Fibroblast of the aortic adventitia (primary cell): Measurements from ENCODE around the gene BTN3A1. TPM values are rescaled to one million over a fixed set of nuclear protein-coding genes. Genes with fewer than 3 reads are reported as not detected.

ENCODE experiments used
- DNase-seq: peaks from one replicate; pipeline ENCODE4 v3.0.0-alpha.2; 2010; ENCODE audit warnings: low read depth
- H3K4me3 ChIP-seq: 2 replicates; pipeline ENCODE4 v1.5.1; 2011; ENCODE audit warnings: low read depth, mild to moderate bottlenecking, control low read depth, low read length, moderate library complexity
- total RNA-seq: library from RNA; depleted of rRNA; stranded (reverse); fragments of >200 nt; gene quantifications from 2 replicates; pipeline ENCODE4 v1.2.3, GENCODE V29; 2012; ENCODE audit warnings: low replicate concordance
- TF ChIP-seq, protein P1 (sequence below): IDR thresholded peaks from 2 replicates; pipeline ENCODE4 v1.5.1; 2011; ENCODE audit warnings: mild to moderate bottlenecking, low read length, control low read depth, inconsistent platforms; ENCODE audit not compliant: insufficient read depth

Gene BTN3A1
- total RNA-seq, 1 donor = 24.0 TPM

DNA sequence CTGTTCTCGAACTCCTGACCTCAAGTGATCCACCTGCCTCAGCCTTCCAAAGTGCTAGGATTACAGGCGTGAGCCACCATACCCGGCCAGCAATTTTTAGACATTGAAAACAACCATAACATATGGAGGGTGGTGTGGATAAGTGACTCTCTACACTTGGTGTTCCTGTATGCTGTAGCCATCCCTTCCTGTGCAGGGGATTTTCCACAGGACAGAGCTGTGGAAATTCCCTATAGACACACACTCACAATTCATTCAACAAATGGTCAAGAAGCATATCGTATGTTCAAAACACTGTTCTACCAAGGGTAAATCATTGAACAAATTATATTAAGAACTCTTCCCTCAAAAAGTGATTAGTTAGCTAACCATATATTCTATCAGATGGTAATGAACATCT, 61.9 kb downstream of the BTN3A1 start:
- TF ChIP-seq, protein P1, sequence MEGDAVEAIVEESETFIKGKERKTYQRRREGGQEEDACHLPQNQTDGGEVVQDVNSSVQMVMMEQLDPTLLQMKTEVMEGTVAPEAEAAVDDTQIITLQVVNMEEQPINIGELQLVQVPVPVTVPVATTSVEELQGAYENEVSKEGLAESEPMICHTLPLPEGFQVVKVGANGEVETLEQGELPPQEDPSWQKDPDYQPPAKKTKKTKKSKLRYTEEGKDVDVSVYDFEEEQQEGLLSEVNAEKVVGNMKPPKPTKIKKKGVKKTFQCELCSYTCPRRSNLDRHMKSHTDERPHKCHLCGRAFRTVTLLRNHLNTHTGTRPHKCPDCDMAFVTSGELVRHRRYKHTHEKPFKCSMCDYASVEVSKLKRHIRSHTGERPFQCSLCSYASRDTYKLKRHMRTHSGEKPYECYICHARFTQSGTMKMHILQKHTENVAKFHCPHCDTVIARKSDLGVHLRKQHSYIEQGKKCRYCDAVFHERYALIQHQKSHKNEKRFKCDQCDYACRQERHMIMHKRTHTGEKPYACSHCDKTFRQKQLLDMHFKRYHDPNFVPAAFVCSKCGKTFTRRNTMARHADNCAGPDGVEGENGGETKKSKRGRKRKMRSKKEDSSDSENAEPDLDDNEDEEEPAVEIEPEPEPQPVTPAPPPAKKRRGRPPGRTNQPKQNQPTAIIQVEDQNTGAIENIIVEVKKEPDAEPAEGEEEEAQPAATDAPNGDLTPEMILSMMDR = no peak
- H3K4me3 ChIP-seq = no peak overlapping the region
- no peak for DNase-seq

DNA sequence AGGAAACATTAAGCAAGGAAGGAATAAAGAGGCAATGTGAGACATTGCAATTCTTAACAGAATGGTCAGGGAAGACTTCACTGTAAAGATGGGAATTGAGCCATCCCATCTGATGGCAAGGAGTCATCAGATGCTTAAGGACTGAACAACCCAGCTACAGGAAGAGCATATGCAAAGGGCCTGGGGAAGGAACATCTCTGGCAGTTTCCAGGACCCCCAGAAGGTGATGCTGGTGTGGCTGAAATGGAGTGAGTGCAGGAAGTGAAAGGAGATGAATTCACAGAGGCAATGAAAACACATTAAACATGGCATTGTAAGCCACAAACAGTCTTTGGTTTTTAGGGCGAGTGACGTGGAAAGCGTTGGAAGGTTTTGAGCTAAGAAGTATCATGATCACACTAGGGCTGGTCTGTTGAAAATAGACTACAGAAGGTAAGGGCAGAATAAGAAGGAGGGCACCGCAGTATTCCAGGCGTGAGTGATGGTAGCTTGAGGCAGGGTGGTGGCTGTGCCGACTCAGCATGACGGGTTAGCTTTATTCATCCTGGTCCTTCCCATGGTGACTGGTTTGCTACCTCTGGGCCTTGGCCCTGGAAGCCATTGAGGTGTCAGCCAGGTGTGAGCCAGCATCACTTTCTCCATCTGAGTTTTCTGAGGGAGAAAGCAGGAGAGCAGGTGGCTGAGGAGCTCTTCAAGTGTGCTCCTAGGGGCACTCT, 62.5 kb downstream of the BTN3A1 start:
- no peak for DNase-seq
- H3K4me3 ChIP-seq = no peak overlapping the region
- TF ChIP-seq, protein P1 = no peak

Other genes starting within 250 kb of the BTN3A1 start
- 19.2 and 26.3 TPM in 2 replicates for gene BTN3A2, start 37.1 kb upstream of the BTN3A1 start, total RNA-seq
- gene BTN2A2, start 19.2 kb upstream of the BTN3A1 start, total RNA-seq = 7.5 and 10.2 TPM in 2 replicates
- 17.7 and 20.5 TPM in 2 replicates for gene BTN3A3, start 38.2 kb downstream of the BTN3A1 start, total RNA-seq
- gene BTN2A1, start 55.7 kb downstream of the BTN3A1 start, total RNA-seq = 11.7 and 17.9 TPM in 2 replicates
- gene BTN1A1, start 98.0 kb downstream of the BTN3A1 start, total RNA-seq = not detected in 2 replicates
- gene HMGN4, start 136.1 kb downstream of the BTN3A1 start, total RNA-seq = 32.7 and 50.3 TPM in 2 replicates
- gene ABT1, start 194.7 kb downstream of the BTN3A1 start, total RNA-seq = 4.1 and 10.0 TPM in 2 replicates